Measurements from ENCODE around the gene CHL1.

CHL1 gene

DNA sequence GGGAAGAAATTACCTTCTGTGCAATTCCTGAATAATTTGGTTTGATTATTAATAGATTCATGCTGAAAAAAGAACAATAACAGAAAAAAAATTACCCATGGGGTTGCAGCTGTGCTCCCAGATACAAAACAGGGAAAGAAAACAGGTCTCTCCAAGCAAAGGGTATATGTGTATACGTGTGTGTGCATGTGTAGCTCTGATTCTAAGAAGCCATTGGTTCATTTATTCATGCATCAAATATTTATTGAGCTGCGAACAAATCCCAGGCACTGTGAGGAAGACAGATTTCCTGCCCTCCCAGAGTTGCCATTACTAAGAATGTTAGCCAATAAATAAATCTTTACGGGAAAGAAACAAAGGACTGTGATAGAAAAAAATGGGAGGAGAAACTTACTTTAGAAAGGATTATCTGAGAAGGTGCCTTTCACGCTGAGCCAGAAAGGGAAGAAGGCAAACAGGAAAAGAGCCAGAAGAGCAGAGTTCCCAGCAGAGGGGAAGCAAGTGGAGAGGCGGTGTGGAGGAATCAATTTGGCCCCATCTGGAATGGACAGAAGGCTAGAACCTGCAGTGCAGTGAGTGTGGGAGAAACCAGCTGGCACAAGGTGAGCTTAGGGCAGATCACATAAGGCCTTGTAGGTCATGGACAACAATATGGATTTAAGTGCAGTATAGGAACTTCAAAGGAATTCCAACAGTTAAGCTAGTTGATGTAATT, 20.7 kb downstream of the CHL1 start:
- DNase-seq (ENCODE audit: low spot score) = no peak

DNA sequence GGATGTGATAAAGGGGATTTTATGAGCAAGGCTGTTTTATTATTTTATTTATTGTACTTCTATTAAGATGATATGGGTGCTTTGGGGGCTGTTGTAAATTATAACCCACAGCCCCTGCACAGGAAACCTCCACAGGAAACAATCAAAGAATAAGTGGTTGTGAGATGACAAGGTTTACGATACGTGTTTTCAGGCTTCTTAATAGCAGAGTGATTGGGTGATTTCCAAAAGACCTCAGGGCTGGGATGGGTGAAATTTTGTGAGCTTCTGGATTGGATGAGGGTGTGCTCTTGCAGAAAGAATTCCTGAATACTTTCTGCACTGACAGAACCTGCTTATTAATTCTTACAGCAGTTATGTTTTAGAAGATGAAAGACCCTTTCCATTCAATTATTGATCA, 21.4 kb downstream of the CHL1 start:
- no peak for DNase-seq (ENCODE audit: low spot score)

DNA sequence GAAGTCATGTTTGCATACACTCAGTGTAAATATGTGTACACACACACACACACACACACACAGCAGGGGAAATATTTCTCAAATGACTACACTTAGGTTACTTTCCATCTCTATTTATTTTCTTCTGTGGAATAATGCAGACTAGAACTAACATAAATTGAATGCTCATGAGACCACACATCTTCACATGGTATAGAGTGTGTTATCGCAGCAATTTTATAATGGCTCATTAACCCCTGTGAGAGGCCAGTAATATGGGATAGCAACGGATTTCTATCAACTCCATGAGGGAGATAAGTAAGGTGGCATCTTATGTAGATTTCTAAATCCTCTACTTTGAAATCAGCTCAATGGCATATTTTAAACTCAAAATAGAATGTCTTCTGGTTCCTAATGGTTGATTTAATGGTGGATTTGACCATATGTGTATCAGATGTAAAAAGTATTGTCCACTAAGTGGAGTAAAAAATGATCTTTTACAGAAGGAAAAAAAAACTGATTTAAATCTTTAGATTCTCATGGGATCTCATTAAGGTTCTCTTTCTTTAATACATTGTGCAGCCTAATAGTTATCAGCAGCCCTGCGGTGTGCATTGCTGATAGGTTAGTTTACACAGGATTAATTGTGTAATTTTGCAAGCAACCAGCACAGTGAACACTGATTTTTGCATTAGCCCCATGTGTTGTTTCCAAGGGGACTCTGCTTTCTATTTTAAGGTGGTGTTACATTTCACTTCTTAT, 32.0 kb downstream of the CHL1 start:
- no peak for DNase-seq (ENCODE audit: low spot score)

DNA sequence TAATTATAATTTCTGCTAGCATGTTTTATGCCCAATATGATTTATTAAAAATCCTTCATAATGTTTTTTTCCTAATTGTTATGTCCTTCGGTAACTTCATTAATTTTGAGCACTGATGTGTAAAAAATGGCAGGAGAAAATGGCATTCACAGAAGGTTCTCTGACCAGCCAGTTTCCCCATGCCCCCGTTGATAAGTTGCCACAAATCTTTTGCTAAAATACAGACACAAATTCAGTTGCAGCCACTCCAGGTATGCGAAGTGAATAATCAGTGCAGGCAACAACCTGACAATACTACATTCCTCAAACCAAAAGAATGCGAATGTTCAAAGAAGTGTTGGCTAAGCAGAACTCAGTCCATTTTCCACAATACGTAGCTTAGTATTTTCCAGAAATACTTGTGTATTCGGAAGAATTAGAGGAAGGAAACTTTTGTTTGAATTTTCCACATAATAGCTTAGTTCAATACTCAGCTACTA, 32.7 kb downstream of the CHL1 start:
- no peak for DNase-seq (ENCODE audit: low spot score)

DNA sequence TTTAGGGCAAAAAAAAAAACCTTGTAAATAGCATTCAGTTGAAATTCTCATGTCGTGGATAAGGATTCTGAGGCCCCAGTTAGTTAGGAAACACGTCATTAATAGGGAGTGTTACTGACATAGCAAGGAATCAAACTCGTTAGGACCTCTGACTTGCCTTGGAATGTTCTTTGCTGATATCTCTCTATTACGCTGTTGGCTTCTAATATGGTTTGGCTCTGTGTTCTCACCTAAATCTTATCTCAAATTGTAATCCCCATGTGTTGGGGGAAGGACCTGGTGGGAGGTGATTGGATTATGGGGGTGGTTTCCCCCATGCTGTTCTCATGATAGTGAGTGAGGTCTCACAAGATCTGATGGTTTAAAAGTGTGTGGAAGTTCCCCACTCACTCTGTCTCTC, 40.3 kb downstream of the CHL1 start:
- DNase-seq (ENCODE audit: low spot score) = no peak

DNA sequence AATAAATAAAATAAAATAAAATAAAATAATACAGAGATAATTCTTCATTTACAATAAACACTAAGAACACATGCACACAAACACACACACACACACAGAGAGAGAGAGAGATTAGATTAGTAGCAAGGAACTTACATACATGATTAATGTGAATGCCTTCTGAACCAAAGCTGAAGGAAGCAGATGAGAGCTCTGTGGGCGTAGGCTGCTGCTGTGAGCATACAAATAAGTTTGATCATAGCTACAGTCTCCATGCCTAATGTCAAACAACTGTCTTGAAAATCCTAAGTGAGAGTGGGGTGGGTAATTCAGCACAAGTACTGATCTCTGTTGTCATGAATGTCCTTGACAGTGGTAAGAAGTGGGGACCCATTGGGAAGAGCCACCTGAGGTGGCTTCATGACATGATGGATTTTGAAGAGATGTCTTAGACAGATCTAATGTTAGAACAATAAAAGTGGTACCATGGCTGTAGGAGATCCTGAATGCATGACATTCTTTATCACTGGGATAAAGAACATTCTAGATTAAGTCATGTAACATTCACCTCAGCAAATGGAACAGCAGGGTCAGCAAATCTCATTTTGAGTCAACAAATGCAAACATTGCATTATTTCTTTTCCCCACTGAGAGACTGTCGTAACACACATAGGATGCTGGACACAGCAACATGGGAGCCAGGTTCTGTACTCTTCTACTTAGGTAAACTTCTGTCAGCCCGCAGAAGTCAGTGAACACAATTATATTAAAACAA, 46.2 kb downstream of the CHL1 start:
- DNase-seq (ENCODE audit: low spot score) = no peak

DNA sequence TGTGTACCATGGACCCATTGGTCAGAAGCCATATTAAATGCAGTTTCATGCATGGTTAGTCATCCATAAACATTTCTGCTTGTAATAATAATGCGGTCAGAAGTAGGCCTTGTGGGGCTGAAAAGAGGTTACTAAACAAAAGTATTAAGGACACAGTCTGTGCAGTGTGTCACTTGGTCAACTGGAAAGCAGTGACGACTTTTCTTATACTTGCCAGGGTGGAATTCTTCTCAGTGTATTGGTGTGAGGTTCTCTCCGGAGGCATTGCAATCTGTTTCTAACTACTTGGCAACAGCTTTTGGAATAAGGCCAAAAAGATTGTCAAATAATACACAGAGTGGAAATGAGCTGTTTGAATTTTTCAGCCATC, 46.8 kb downstream of the CHL1 start:
- DNase-seq (ENCODE audit: low spot score) = peak; percentile 3

DNA sequence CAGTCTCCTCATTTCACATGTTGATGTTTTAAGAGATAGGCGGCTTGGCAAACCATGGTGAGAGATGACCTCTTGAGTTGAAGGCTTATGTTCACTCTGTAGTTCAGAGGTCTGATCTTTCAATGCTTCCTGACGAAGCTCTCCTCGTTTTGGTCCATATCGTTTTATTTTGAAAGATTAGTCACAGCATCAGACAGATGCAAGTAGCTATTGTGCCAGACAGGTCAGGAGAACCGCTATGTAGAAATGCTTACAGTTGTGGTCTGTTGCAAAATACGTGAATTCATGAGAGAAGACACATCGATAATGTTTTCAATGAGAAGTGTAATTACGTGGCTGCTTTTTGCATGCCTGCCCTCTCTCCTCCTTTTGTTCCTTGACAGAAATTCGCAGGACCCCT, 47.5 kb downstream of the CHL1 start:
- peak; percentile 5 for DNase-seq (ENCODE audit: low spot score)

DNA sequence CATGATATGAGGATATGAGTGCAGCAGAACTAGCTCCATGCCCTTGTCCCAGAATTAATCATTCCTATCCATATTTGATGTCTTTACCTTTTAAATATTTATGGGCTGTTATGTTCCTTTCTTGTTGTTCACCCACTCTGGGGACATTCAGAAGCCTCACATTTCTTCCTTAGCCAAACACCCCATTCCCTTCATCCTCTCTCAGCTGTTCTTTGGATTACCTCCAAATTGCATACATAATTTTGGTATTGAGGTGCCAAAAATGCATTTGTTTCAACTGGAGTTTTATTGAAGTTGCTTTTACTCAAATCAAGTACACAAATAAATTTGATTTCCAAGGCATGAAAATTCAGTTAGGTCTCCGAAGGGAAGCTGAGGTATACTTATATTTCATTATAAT, 51.4 kb downstream of the CHL1 start:
- DNase-seq (ENCODE audit: low spot score) = no peak

DNA sequence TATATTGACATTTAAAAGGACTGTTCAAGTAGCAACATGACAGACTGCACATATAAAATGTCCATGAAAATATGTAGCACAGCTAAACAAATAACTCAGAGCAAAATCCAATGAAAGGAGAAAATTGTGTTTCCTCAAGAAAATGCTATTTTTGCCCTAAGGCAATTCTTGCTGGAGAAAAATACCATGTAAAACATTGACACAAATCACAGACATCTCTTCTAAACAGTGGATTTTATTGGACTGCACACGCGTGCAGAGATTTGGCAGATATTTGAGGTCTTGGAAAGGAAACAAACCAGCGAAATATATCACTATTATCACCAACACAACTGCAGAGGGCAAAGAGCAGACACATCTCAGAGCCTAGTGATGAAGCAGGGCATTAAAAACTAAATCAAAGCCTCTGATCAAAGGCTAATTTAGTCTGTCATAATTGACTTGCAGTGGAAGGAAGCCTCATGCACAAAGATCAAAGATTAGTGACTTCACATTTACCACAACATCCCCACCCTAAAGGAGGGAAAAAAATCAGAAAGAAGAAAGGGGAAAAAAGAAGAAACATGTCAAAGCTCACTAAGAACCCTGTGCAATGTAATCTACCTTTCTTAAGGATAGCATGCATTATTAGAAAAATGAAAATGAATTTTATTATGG, 52.4 kb downstream of the CHL1 start:
- DNase-seq (ENCODE audit: low spot score) = no peak

DNA sequence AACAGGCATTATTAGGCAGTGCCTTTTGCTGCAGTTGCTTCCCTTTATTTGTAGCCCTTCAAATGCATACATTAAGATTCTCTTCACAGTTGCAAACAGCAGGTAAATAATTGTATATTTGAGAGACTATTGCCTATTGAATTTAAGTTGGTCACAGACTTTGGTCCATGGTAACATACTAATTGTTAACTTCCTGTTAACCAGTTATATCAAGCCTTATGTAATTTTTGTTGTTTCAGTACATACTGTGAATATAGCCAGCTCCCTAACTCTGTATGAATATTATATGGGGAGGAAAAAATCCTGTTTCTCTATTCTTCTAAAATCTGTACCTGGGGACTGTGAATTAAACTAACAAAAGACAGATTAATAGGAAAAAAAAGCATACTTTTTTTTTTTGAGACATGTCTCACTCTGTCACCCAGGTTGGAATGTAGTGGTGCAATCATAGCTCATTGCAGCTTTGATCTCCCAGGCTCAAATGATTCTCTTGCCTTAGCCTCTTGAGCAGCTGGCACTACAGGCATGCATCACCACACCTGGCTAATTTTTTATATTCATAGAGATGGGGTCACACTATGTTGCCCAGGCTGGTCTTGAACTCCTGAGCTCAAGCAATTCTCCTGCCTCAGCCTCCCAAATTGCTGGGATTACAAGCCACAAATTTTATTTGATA, 53.2 kb downstream of the CHL1 start:
- DNase-seq (ENCODE audit: low spot score) = no peak

DNA sequence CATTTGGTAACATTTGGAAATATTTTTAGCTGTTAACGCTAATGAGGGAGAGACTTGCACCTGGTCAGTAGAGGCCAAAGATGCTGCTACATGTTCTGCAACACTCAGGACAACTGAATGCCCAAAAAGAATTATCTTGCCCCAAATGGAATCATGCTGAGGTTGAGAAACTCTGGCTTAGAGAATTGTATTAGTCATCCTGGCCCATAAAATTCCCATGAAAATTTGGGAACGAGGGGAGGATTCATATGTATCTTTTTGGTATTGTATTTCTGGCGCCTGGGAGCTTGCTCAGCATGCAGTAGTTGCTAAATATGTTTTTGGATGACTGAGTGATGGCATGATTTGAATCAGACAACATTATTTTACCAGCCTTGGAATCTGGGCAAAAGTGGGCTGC, 59.9 kb downstream of the CHL1 start:
- DNase-seq (ENCODE audit: low spot score) = no peak

DNA sequence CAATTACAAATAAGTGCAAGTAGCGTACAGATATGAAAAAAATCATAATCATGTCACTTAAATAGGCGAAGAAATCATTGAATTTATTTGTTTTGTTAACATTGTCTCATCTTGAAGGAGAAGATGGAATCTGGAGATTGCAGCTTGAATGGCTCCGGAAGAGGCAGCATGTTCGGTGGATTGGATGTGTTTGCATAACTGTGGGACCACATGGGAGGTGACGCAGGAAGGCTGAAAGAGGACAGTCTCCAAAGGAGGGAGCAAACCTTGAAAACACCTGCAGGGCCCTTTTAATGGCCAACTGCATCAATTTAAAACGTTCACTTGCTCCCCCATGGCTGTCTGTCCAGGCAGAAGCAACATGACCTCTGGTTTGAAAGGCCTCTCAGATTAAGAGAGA, 61.3 kb downstream of the CHL1 start:
- no peak for DNase-seq (ENCODE audit: low spot score)

DNA sequence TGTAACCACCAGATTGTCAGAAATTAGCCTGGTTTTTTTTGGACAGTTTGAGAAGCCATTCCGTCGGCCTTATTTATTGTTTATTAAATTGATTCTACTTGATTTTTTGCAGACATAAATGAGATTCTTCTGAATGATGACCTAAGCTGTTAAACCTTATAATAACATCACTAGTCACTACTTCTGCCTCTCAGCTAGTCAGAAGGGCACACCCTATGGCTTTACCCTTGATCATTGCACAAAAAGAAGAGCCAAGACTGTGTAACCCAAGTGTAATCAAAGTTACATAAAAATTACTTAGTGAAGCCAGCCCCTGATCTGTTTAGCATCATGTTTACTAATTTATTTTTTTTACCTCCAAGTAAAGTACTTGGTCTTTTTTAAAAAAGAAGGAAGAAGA, 64.3 kb downstream of the CHL1 start:
- DNase-seq (ENCODE audit: low spot score) = no peak

DNA sequence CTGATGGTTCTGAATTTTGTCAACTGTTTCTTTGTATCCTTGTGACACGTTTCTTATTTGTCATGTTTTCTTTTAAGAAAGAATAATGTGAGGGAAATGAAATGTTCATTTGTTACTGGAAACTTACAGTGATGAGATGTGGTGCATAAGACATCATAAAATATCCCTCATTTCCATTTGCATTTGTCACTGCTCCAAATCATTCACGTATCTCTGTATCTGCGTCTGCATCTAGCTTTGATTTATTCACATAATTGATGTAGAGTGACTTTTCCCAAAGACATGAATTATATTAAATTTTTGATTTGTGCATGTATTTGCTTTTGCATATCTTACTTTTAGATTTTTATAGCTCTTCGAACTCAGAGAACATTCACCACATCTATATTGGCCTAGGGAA, 66.8 kb downstream of the CHL1 start:
- DNase-seq (ENCODE audit: low spot score) = no peak

DNA sequence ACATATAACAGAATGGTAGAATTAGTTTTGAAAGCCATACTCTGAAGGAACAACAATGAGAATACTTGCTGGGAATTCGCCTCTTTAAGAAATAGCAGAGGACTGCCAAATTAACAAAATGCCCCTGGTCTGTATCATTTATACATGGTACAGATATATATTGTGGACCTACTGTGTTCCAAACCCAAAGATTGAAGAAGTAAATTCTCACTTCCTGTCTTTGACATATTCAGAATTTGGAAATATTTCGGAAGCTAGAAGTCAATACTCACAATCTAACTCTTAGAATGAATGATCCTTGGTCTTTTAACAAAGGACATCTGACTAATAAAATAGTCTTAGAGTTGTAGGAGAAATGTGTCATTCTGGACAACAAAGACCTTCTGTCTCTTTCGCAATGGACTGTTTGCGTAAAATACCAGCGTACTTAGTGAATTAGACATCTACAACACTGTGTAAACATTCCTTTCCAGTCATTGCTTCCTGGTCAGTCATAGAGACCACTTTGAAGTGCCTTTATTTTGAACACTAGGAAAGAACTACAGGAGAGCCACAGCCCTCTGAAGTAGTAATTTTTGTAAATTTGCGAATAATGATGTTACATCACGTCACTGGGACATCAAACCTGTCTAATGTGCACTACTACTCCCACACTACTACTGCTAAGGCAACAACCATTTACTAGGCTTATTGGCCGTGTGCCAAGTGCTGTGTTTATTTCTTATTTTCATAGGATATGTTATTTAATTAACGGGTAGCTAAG, 68.0 kb downstream of the CHL1 start:
- peak; percentile 42 for DNase-seq (ENCODE audit: low spot score)

DNA sequence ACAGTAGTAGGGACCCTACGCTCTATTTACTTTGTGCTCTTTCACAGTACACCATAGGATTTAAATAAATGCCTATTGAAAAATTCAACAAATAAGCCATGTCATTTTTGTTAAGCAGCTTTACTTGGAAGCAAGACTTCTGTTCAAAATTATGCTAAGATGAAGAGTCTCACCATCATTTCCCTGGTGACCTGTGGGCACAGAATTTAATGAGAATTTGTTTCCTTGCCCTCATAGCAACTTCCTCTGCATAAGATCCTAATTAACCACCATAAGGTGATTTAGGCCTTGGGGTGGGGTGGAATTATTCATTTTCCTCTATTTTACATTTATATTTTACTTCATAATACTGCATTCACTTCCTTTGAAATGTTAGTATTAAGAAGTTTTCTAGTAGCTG, 70.5 kb downstream of the CHL1 start:
- no peak for DNase-seq (ENCODE audit: low spot score)

DNA sequence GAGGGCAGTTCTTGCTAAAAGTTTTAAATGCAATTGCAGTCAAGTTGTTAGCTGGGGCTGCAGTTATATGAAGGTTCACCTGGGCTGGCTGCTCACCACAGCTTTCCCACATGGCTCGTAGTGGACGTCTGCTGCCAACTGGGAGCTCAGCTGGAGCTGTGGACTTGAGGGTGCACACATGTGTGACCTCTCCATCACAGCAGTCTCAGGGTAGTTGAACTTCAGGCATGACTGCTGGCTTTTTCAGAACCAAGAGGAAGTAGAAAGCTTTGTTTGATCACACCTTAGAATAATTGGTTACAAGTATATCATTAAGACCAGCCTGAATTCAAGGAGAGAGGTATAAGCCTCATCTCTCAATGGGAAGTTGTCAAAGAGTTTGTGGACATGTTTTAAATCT, 74.1 kb downstream of the CHL1 start:
- DNase-seq (ENCODE audit: low spot score) = no peak

DNA sequence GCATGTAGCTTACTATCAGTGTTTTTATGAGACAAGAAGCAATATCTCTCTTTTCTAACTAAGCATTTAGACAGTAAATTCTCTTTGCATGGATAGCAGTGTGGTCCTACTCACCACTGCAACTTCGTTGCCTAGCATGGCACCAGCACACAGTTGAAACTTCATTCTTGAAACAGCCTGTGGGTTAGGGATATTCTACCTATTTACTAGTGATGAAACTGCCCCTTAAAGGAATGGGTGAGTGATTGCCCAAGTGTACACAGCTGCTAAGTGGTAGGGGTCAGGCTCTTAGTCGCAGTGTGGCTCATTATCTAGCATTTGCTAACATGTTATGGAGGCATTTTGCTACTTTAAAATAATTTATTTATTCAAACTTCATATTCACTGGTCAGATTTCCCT, 78.4 kb downstream of the CHL1 start:
- DNase-seq (ENCODE audit: low spot score) = no peak

DNA sequence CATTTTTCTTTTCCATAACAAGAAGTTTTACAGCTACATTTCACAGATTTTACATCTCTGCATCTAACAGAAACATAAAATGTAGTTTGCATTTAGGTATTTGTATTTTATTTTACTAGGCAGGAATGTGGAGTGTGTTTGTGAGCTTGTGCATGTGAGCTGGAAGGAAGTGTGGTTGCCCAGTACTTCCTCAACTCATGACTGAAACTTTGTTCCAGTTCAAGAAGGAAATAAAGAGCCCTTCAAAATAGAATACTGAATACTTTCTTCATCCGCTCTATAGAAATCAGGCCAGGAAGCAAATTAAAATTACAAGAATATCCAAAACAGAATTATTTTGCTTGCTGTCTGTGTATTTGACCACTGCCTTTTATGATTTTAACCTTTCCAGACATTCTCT, 81.3 kb downstream of the CHL1 start:
- DNase-seq (ENCODE audit: low spot score) = no peak
